CD4-positive, alpha-beta T cell treated with Interleukin-12 subunit alpha and Interleukin-12 subunit beta, for 1 hour (primary cell): Measurements from ENCODE around the gene HS6ST2.

Experiments
- DNase-seq: peaks from one replicate; pipeline ENCODE4 v3.0.0-alpha.2; 2020

Gene HS6ST2

DNA sequence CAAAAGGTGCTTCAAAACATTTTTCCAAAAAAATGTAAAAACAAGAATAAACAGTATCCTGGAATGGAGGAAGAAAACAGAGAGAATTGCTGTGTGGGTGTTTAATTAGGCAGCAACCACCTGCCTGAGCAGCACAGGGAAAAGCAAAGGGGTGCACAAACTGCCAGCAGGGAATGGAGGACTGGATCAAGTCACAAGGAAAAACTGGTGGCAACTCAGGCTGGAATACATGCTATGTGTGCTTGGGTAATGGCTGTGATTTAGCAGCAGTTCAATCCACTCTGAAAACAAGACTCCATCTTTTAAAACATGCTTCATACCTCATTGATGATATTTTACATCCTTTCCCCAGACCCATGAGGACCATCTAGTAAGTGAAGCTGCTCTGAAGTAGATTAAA, 179.5 kb downstream of the HS6ST2 start:
- no peak for DNase-seq

DNA sequence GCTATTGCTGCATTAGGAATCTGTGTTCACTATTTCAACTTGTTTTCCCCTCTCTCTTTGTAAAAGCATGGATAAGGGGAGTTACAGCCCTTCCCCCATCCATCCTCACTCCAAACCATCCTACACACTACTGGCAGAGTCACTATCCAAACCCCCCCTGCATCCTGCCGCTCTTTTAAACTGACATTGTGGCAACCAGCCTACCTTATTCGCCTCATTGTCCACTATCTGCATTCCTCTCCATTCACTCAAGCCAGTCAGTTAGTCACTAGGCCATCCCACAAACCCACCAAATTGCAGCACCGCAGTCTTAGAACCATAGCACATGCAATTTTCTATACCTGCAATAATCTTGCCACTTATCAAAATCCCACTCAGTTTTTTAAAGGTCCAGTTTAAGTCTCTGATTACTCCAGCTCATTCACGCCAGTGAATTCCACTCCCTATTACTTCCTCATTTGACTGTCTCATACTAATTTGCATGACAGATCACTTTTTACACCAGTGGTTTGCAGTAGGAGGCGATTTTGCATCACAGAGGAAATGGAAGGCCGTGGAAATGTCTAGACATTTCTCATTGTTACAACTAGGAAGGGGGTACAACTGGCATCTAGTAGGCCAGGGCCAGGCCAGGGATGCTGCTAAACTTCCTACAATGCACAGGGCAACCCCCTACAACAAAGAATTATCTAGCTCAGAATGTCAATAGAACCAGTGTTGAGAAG, 181.8 kb downstream of the HS6ST2 start:
- DNase-seq, result no peak

GRCh38 chrX:132775263-132775823, 183.1 kb downstream of the HS6ST2 start:
- DNase-seq, result no peak

DNA sequence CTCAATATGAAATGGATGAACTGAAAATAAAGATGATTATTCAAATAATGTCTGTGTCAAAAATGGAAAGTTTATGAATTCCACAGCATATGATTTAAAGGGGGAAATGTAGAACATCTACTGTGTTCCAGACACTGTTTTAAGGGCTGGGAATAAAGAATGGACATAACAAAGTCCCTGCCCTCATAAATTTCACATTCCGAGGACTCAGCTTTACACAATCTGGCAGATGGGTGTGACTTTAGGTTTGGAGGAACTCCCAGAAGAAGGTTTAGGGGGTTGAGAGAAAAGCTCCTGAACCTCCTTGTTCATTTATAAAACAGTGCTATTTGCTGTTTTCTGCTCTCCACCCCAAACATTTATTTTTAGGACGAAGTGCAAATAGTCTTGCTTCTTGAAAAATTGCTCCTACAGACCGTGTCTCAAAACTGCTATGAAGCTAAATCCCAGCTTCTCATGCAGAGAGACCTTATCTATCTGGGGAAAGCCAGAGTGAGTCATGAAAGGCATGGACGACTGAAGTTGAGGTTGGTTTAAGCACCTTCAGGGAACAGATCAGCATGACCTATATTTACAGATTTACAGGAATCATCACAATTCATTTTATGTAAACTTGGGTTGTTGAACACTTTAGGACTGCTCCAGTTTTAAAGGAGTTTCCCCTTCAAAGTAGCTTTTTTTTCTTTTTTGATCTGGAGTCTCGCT, 184.3 kb downstream of the HS6ST2 start:
- DNase-seq, result no peak

DNA sequence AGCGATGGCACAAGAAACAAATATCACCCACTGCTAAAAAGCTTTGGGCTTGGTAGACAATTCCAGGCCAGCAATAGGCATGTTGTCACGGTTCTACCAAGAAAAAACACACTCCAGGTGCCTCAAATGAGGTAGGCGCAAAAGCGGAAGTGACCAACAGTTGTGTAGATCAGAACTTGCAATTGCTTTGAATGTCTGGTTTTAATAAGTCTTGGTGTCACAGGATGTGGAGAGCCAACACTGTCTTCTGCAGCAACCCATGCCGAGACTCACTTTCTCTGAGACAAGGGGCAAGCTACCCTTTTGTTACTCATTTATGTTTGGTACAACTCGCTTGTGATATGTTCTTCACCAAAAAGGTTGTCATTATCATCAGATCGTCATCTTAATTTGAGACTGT, 188.8 kb downstream of the HS6ST2 start:
- no peak for DNase-seq

DNA sequence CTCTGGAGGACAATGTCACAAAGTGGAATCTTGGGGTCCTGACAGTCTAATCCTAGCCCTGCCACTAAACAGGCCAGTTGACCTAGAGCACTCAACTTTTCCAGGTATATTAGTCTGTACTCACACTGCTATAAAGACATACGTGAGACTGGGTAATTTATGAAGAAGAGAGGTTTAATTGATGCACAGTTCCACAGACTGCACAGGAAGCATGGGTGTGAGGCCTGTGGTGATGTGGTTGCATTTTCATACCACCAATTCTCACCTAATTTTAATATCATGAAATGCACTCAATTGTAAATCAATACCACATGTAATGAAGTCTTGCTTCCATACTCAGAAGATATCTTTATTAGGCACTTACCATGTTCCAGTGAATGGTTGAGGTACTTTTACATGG, 192.0 kb downstream of the HS6ST2 start:
- no peak for DNase-seq

DNA sequence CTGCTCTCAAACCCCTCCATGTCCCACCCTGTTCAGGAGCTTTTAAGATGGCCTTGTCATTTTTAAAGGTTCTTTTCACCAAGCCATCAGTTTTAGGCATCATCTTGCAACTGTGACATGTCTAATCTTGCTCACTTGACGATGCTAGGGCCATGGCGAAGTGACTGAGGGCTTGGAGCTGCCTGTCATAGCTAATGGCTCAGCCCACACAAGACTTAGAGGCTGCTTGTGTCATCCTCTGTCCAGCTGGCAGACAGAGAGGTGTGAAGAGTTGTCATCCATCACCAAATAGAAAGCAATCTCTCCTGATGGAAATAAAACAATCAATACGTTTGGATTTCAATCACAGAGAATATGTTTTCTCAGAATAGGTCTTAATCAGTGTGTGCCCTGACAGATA, 194.9 kb downstream of the HS6ST2 start:
- no peak for DNase-seq

DNA sequence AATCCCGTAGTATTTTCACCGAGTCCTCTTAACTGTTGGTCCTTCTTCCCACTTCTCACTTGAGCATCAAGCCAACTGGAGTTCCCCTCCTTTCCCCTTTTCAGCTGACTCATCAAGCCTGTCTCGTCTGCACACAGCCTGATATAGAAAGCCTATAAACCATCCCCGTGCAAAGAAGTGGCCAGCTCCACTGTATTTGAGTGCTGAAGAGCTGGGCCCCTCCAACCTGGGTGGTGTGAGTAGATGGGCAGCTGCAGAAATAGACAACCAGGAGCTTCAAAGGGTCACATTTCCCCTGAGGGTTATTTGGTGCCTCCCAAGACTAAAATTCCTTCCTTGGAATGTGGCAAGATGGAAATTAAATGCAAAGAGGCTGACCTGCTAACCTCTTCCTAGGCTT, 199.7 kb downstream of the HS6ST2 start:
- DNase-seq, result no peak

DNA sequence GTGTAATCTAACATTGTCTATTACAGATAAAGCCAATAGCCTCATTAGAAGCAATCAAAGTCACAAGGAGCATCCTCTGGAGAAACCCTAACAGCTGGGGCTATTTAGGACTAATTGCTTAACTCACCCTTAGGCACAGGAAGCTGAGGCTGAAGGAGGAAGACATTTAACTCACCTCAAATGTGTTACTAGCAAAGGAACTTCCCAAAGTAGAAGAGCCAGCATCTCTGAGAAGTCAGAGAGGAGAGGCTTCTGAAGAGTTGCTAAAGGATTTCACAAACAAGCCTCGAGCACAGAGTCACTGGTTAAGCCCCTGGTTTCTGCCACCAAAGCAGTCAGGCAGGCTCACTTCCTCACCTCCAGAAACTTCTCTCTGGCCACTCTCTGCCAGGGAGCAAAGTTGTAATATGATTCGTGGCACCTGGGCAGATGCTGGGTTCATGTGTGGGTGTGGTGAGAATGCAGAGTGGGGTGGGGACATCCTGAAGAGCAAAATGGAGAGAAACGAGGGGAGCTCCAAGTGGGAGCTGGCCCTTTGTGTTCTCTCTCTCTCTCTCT, 201.3 kb downstream of the HS6ST2 start:
- DNase-seq, result no peak

DNA sequence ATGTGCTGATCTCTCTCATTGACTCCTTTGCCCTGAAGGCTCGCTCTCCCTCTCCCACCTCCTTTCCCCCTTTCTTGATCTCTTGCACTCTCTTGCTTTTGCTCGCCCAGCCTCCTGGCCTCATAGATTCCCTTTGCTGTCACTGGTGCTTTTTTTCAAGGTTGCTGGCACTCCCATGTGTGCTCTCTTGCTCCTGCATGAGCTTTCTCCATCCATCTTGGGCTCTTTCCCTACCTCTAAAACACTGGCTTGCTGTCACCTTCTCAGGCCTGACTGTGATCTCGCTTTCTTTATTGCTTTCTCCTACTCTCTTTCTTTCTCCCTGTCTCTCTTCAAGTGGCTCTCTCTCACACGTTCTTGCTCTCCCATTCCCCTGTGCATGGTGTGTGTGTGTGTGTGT, 202.0 kb downstream of the HS6ST2 start:
- DNase-seq, result no peak

GRCh38 chrX:132751063-132751690, 207.3 kb downstream of the HS6ST2 start:
- no peak for DNase-seq

GRCh38 chrX:132750331-132751062, 207.9 kb downstream of the HS6ST2 start:
- DNase-seq, result no peak

- DNase-seq, result no peak
Observed at GRCh38 chrX:132749406-132749805, 209.0 kb downstream of the HS6ST2 start.

DNA sequence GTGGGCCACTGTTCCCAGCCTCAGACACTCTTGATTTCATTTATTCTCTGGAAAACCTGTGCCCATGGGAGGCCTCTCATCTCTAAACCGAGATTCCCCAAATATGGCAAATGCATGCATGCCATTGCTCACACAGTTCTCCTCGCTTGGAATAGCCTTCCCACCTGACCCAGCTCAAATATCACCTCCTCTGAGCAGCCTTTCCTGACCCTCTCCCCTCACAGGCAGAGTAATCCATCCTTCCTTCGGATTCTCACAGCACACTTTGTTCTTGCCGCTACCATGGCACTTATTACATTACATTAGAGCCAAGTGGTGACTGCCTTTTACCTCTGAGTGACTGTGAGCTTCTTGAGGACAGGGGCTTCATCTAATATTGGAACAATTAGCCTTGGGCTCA, 209.5 kb downstream of the HS6ST2 start:
- DNase-seq, result no peak

DNA sequence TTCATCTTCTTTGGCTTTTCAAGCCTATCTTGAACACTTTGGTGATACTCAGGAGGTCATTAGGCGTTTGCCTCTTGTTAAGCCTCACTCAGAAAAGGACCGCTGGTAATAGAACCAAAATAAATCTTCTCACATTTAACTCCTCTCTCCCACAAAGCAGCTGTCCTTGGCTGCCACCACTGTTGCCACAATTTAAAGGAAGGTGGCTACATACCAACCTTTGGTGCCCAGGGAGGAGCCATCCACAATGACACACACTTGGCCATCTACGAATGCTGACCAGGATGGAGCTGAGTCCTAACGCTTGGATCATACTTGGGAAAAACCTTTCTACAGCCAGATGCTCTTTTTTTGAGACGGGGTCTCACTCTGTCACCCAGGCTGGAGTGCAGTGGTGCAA, 210.2 kb downstream of the HS6ST2 start:
- DNase-seq, result no peak

- no peak for DNase-seq
Observed at GRCh38 chrX:132745593-132745992, 212.8 kb downstream of the HS6ST2 start.

GRCh38 chrX:132744470-132744869, 214.0 kb downstream of the HS6ST2 start:
- DNase-seq, result no peak

GRCh38 chrX:132743086-132743485, 215.3 kb downstream of the HS6ST2 start:
- no peak for DNase-seq

- DNase-seq, result no peak
Observed at GRCh38 chrX:132742246-132742645, 216.2 kb downstream of the HS6ST2 start.

DNA sequence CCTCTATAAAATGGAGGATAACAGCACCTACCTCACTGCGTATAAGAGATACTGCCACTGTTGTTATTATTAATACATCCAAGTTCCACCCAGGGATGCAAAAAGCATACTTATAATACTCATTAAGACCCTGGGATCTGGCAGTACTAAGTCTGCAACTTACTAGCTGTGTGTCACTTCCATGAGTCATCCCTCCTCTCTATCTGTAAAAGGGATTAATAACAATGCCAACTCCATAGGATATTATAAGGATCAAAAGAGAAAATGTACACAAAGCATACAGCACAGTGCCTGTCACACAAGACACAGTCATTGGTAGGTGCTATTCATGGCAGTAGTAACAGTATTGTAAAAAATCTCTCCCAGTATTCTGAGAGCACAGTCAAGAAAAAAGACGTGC, 216.7 kb downstream of the HS6ST2 start:
- no peak for DNase-seq

DNA sequence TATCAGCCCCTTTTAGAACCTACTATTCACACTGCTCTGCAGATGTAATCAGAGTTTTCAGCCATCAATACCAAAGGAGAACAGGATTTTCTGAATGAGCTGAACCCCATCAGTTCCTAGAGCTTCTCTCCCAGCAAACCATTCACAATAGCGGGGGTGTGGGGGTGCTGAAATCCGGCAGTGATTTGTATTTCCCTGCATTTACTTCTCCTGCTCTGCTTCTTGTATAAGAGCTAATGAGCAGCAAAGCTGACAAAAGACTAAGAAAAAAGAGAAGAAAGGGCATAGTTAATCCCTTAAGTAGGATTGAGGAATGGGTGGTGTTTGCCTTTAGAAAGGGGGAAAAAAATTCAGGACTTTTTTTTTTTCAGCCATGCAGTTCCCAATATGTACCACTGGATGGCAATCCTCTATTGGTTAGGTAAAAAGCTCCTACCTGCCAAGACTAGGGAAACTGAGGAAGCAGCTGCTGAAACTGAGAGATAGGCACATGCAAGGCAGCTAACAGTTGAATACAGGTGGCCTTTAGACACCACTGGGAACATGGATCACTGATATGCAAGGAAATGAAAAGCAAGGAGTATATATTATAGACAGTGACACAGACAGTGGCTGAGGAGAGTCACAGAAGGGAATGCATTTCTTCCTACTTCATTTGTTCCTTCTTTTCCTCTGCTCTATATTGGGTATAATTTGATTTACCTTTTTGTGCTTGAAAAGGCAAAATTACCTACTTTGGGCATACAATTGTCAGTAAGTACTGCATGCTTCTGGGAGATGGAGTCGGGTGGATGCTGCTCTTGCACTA, 217.9 kb downstream of the HS6ST2 start:
- DNase-seq, result no peak

DNA sequence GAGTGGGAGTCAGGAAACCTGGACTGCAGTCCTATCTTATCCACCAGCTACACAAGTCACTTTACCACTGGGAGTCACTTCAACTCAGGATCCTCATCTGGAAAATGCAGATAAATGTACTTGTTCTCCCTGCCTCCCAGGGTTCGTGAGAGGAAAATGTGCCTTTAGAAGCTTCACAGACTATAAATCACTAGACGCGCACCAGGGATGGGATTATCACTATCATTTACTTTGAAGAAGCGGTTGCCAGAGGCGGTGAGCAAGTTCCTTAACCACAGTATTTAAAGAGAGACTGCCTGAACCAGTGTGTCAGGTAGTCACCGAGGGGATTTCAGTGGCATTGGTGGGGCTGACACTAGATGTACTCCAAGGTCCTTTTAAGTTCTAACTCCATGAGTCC, 219.5 kb downstream of the HS6ST2 start:
- no peak for DNase-seq
